KMS-11 (cell line): ENCODE data around the gene DIS3L2.

Source experiments
- H2AFZ ChIP-seq: fragments of 200-600 bp; sonication (generic); 2 replicates; pipeline ENCODE4 v1.6.1; 2016; ENCODE audit warnings: antibody characterized with exemption, mixed run types, low read depth
- H3K27ac ChIP-seq: fragments of 200-600 bp; sonication (generic); 2 replicates; pipeline ENCODE4 v1.6.1; 2016; ENCODE audit warnings: mild to moderate bottlenecking, mixed run types
- H3K27me3 ChIP-seq: fragments of 200-600 bp; sonication (generic); 2 replicates; pipeline ENCODE4 v1.6.1; 2017; ENCODE audit warnings: mild to moderate bottlenecking, low read depth, mixed run types, moderate library complexity; ENCODE audit not compliant: insufficient read depth
- H3K36me3 ChIP-seq: fragments of 200-600 bp; sonication (generic); 2 replicates; pipeline ENCODE4 v1.6.1; 2017; ENCODE audit warnings: mild to moderate bottlenecking, mixed run types; ENCODE audit not compliant: insufficient read depth
- H3K4me1 ChIP-seq: fragments of 200-600 bp; sonication (generic); 2 replicates; pipeline ENCODE4 v1.6.1; 2016; ENCODE audit warnings: mild to moderate bottlenecking, low read depth, mixed run types; ENCODE audit not compliant: poor library complexity, severe bottlenecking
- H3K4me2 ChIP-seq: fragments of 200-600 bp; sonication (generic); 2 replicates; pipeline ENCODE4 v1.7.0; 2016; ENCODE audit warnings: mild to moderate bottlenecking, mixed run types
- H3K4me3 ChIP-seq: fragments of 200-600 bp; sonication (generic); IDR thresholded peaks from 2 replicates; pipeline ENCODE4 v1.6.1; 2017; ENCODE audit warnings: low read depth, low read length, mixed read lengths; ENCODE audit not compliant: insufficient read depth
- H3K79me2 ChIP-seq: fragments of 200-600 bp; sonication (generic); 2 replicates; pipeline ENCODE4 v1.6.1; 2016; ENCODE audit warnings: low read depth, mixed run types; ENCODE audit not compliant: insufficient read depth
- H3K9ac ChIP-seq: fragments of 200-600 bp; sonication (generic); 2 replicates; pipeline ENCODE4 v1.6.1; 2016; ENCODE audit warnings: mild to moderate bottlenecking, mixed run types
- H4K20me1 ChIP-seq: fragments of 200-600 bp; sonication (generic); 2 replicates; pipeline ENCODE4 v1.6.1; 2016; ENCODE audit warnings: mild to moderate bottlenecking, mixed run types; ENCODE audit not compliant: insufficient read depth
- CTCF ChIP-seq: fragments of 200-600 bp; sonication (generic); conservative IDR thresholded peaks from 2 replicates; pipeline ENCODE4 v1.6.1; 2017; ENCODE audit warnings: low read depth, mild to moderate bottlenecking, antibody characterized with exemption, low read length, moderate library complexity, mixed read lengths

Gene DIS3L2

GRCh38 chr2:232203166-232203891 is 241.8 kb downstream of the DIS3L2 start:
- H3K27ac ChIP-seq: no peak overlapping the region
- H3K4me3 ChIP-seq: no peak overlapping the region
- H3K4me2 ChIP-seq: no peak overlapping the region
- TF ChIP-seq CTCF: no peak
- no peaks in the 10 kb centered on the region for H3K79me2 ChIP-seq
- H3K36me3 ChIP-seq: no peaks in the 10 kb centered on the region
- H3K4me1 ChIP-seq: no peaks in the 10 kb centered on the region
- no peaks in the 10 kb centered on the region for H3K27me3 ChIP-seq
- no peak overlapping the region for H2AFZ ChIP-seq
- H4K20me1 ChIP-seq: no peaks in the 10 kb centered on the region
- H3K9ac ChIP-seq: no peak overlapping the region

- H3K36me3 ChIP-seq: no peaks in the 10 kb centered on the region
- H3K4me1 ChIP-seq: no peaks in the 10 kb centered on the region
- H3K4me3 ChIP-seq: no peak overlapping the region
- H3K27me3 ChIP-seq: no peaks in the 10 kb centered on the region
- H3K4me2 ChIP-seq: no peak overlapping the region
- H3K27ac ChIP-seq: no peak overlapping the region
- H3K79me2 ChIP-seq: no peaks in the 10 kb centered on the region
- H3K9ac ChIP-seq: no peak overlapping the region
- no peaks in the 10 kb centered on the region for H4K20me1 ChIP-seq
- TF ChIP-seq CTCF: no peak
- H2AFZ ChIP-seq: no peak overlapping the region
These were observed 242.4 kb downstream of the DIS3L2 start for GRCh38 chr2:232203936-232204335.

GRCh38 chr2:232204457-232204931 is 243.0 kb downstream of the DIS3L2 start:
- H2AFZ ChIP-seq: no peak overlapping the region
- H4K20me1 ChIP-seq: no peaks in the 10 kb centered on the region
- H3K4me3 ChIP-seq: no peak overlapping the region
- no peak overlapping the region for H3K9ac ChIP-seq
- no peaks in the 10 kb centered on the region for H3K4me1 ChIP-seq
- no peaks in the 10 kb centered on the region for H3K79me2 ChIP-seq
- H3K27ac ChIP-seq: no peak overlapping the region
- no peak overlapping the region for H3K4me2 ChIP-seq
- H3K36me3 ChIP-seq: no peaks in the 10 kb centered on the region
- TF ChIP-seq CTCF: no peak
- H3K27me3 ChIP-seq: no peaks in the 10 kb centered on the region

- Histone ChIP-seq H3K27ac (no peak overlapping the region), H3K79me2 (no peaks in the 10 kb centered on the region), H3K9ac (no peak overlapping the region), H3K4me3 (no peak overlapping the region), H3K36me3 (no peaks in the 10 kb centered on the region), H4K20me1 (no peaks in the 10 kb centered on the region), H3K4me1 (peaks cover 11% of the 10 kb centered on the region), H3K4me2 (no peak overlapping the region), H2AFZ (no peak overlapping the region), H3K27me3 (no peaks in the 10 kb centered on the region)
- TF ChIP-seq CTCF: no peak
These were observed 245.7 kb downstream of the DIS3L2 start for GRCh38 chr2:232207174-232207573.
